ENCODE results near the gene ASMTL.
"Not testable (repeated sequence)": the region's sequence is repeated elsewhere in the genome, so short reads cannot be mapped to it uniquely, and the experiment has no call there.

ASMTL gene

GRCh38 chrX:1412551-1413161 lies 40.1 kb downstream of the ASMTL start:
- H3K79me2 ChIP-seq (ENCODE audit: insufficient read depth, low read length) = no peaks in the 10 kb centered on the region
- no peak for DNase-seq
- no peaks in the 10 kb centered on the region for H3K4me1 ChIP-seq (ENCODE audit: insufficient read depth, low read length)
- no peak overlapping the region for H3K27ac ChIP-seq (ENCODE audit: low read length)
- no peaks in the 10 kb centered on the region for H3K9me3 ChIP-seq (ENCODE audit: insufficient read depth, low read length, severe bottlenecking)
- peaks cover 13% of the 10 kb centered on the region for H4K20me1 ChIP-seq (ENCODE audit: insufficient read depth, low read length)
- no peak overlapping the region for H2AFZ ChIP-seq (ENCODE audit: low read depth, low read length)
- TF ChIP-seq CTCF (IDR thresholded peaks at IDR 0.05; ENCODE audit: borderline replicate concordance, extremely low read depth, low read length, poor library complexity, severe bottlenecking) = no peak
- TF ChIP-seq EZH2 (IDR thresholded peaks at IDR 0.05; ENCODE audit: borderline replicate concordance, low read depth, low read length, severe bottlenecking) = no peak
- ATAC-seq (ENCODE audit: insufficient read depth, low read depth) = no peak
- H3K4me2 ChIP-seq (ENCODE audit: insufficient read depth, low read length) = no peak overlapping the region
- no peaks in the 10 kb centered on the region for H3K27me3 ChIP-seq (ENCODE audit: insufficient read depth, low read length, poor library complexity)
- H3K36me3 ChIP-seq (ENCODE audit: insufficient read depth, low read length) = peaks cover 60% of the 10 kb centered on the region
- H3K4me3 ChIP-seq (ENCODE audit: low read depth in 1 of 2, low read length in 2 of 2) = no peak overlapping the region
- H3K9ac ChIP-seq (ENCODE audit: low read depth, low read length) = no peak overlapping the region

DNA sequence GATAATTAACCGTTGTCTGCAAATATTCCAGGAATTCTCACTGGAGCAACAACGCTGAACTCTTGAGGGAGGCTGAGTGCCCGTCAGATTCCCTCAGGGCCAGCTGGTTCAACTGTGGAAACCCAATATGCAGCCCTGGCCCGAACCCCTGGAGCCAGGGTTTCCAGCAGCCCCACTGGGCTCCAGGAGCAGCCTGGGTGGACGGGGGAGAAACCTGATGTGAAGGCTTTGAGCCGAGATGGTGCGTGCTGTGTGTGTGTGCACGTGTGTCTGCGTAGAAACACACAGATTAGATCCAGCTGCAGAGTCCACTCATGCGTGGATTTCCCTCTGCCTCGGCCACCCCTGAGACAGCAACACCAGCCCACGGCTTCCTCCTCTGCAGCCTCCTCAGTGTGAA lies 41.4 kb downstream of the ASMTL start:
- peaks cover 60% of the 10 kb centered on the region for H3K36me3 ChIP-seq (ENCODE audit: insufficient read depth, low read length)
- H3K4me1 ChIP-seq (ENCODE audit: insufficient read depth, low read length) = no peaks in the 10 kb centered on the region
- no peaks in the 10 kb centered on the region for H3K79me2 ChIP-seq (ENCODE audit: insufficient read depth, low read length)
- no peaks in the 10 kb centered on the region for H3K9me3 ChIP-seq (ENCODE audit: insufficient read depth, low read length, severe bottlenecking)
- H4K20me1 ChIP-seq (ENCODE audit: insufficient read depth, low read length) = peaks cover 6% of the 10 kb centered on the region; the same call in 1 of the 2 replicates
- H3K9ac ChIP-seq (ENCODE audit: low read depth, low read length) = no peak overlapping the region
- no peak overlapping the region for H3K27ac ChIP-seq (ENCODE audit: low read length)
- H3K27me3 ChIP-seq (ENCODE audit: insufficient read depth, low read length, poor library complexity) = no peaks in the 10 kb centered on the region
- H2AFZ ChIP-seq (ENCODE audit: low read depth, low read length) = no peak overlapping the region
- H3K4me3 ChIP-seq (ENCODE audit: low read depth in 1 of 2, low read length in 2 of 2) = no peak overlapping the region
- H3K4me2 ChIP-seq (ENCODE audit: insufficient read depth, low read length) = no peak overlapping the region
- no peak for DNase-seq
- no peak for ATAC-seq (ENCODE audit: insufficient read depth, low read depth)
- TF ChIP-seq EZH2 (IDR thresholded peaks at IDR 0.05; ENCODE audit: borderline replicate concordance, low read depth, low read length, severe bottlenecking) (no peak), CTCF (IDR thresholded peaks at IDR 0.05; ENCODE audit: borderline replicate concordance, extremely low read depth, low read length, poor library complexity, severe bottlenecking) (no peak)

DNA sequence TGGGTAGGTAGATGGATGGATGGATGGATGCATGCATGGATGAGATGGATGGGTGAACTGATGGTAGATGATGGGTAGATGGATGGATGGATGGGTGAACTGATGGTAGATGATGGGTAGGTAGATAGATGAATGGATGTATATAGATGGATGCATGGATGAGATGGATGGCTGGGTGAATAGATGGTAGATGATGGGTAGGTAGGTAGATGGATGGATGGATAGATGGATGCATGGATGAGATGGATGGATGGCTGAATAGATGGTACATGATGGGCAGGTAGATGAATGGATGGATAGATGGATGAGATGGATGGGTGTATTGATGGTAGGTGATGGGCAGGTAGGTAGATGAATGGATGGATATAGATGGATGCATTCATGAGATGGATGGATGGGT lies 45.7 kb downstream of the ASMTL start:
- H3K4me1 ChIP-seq (ENCODE audit: insufficient read depth, low read length) = no peaks in the 10 kb centered on the region

DNA sequence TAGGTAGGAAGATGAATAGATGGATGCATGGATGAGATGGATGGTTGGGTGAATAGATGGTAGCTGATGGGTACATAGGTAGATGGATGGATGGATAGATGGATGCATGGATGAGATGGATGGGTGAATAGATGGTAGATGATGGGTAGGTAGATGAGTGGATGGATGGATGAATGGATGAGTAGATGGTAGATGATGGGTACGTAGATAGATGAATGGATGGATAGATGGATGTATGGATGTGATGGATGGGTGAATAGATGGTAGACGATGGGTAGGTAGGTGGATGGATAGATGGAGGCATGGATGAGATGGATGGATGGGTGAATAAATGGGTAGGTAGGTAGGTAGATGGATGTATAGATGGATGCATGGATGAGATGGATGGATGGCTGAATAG lies 46.9 kb downstream of the ASMTL start:
- H3K4me2 ChIP-seq (ENCODE audit: insufficient read depth, low read length); DNase-seq; H3K79me2 ChIP-seq (ENCODE audit: insufficient read depth, low read length); H3K27ac ChIP-seq (ENCODE audit: low read length); H2AFZ ChIP-seq (ENCODE audit: low read depth, low read length); H3K4me1 ChIP-seq (ENCODE audit: insufficient read depth, low read length); H3K4me3 ChIP-seq (ENCODE audit: low read depth in 1 of 2, low read length in 2 of 2); H3K9me3 ChIP-seq (ENCODE audit: insufficient read depth, low read length, severe bottlenecking); H4K20me1 ChIP-seq (ENCODE audit: insufficient read depth, low read length); H3K27me3 ChIP-seq (ENCODE audit: insufficient read depth, low read length, poor library complexity); H3K9ac ChIP-seq (ENCODE audit: low read depth, low read length); ATAC-seq (ENCODE audit: insufficient read depth, low read depth): not testable (repeated sequence)
- H3K36me3 ChIP-seq (ENCODE audit: insufficient read depth, low read length) = peaks cover 72% of the 10 kb centered on the region

More for the DNA sequence above, 45.7 kb downstream of the ASMTL start:
- no peak for ATAC-seq (ENCODE audit: insufficient read depth, low read depth)
- no peaks in the 10 kb centered on the region for H3K9me3 ChIP-seq (ENCODE audit: insufficient read depth, low read length, severe bottlenecking)
- peaks cover 68% of the 10 kb centered on the region for H3K36me3 ChIP-seq (ENCODE audit: insufficient read depth, low read length)
- no peak overlapping the region for H3K27ac ChIP-seq (ENCODE audit: low read length)
- no peak overlapping the region for H3K4me2 ChIP-seq (ENCODE audit: insufficient read depth, low read length)
- H3K79me2 ChIP-seq (ENCODE audit: insufficient read depth, low read length) = no peaks in the 10 kb centered on the region
- no peak for DNase-seq
- TF ChIP-seq EZH2 (IDR thresholded peaks at IDR 0.05; ENCODE audit: borderline replicate concordance, low read depth, low read length, severe bottlenecking) (no peak), CTCF (IDR thresholded peaks at IDR 0.05; ENCODE audit: borderline replicate concordance, extremely low read depth, low read length, poor library complexity, severe bottlenecking) (no peak)
- no peak overlapping the region for H2AFZ ChIP-seq (ENCODE audit: low read depth, low read length)
- H3K27me3 ChIP-seq (ENCODE audit: insufficient read depth, low read length, poor library complexity) = no peaks in the 10 kb centered on the region
- H4K20me1 ChIP-seq (ENCODE audit: insufficient read depth, low read length) = no peaks in the 10 kb centered on the region; the same call in 1 of the 2 replicates
- no peak overlapping the region for H3K9ac ChIP-seq (ENCODE audit: low read depth, low read length)
- no peak overlapping the region for H3K4me3 ChIP-seq (ENCODE audit: low read depth in 1 of 2, low read length in 2 of 2)

DNA sequence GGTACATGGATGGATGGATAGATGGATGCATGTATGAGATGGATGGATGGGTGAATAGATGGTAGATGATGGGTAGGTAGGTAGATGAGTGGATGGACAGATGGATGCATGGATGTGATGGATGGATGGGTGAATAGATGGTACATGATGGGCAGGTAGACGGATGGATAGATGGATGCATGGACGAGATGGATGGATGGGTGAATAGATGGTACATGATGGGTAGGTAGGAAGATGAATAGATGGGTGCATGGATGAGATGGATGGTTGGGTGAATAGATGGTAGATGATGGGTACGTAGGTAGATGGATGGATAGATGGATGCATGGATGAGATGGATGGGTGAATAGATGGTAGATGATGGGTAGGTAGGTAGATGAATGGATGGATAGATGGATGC lies 48.8 kb downstream of the ASMTL start:
- not testable (repeated sequence) for H3K9me3 ChIP-seq (ENCODE audit: insufficient read depth, low read length, severe bottlenecking); ATAC-seq (ENCODE audit: insufficient read depth, low read depth); H3K27me3 ChIP-seq (ENCODE audit: insufficient read depth, low read length, poor library complexity); H3K4me1 ChIP-seq (ENCODE audit: insufficient read depth, low read length); H3K27ac ChIP-seq (ENCODE audit: low read length); H3K4me2 ChIP-seq (ENCODE audit: insufficient read depth, low read length); H3K79me2 ChIP-seq (ENCODE audit: insufficient read depth, low read length); H3K4me3 ChIP-seq (ENCODE audit: low read depth in 1 of 2, low read length in 2 of 2); H2AFZ ChIP-seq (ENCODE audit: low read depth, low read length); DNase-seq; H3K9ac ChIP-seq (ENCODE audit: low read depth, low read length); H4K20me1 ChIP-seq (ENCODE audit: insufficient read depth, low read length)
- H3K36me3 ChIP-seq (ENCODE audit: insufficient read depth, low read length) = peaks cover 85% of the 10 kb centered on the region

Measured in DND-41 (cell line).